PC-3 (cell line): ENCODE measurements around the gene STRBP. TPM values are rescaled to one million over a fixed set of nuclear protein-coding genes. Genes with fewer than 3 reads are reported as not detected.

ENCODE experiments used
- ATAC-seq: fragments of 200-7000 bp; cut with Tn5 transposase; 2 replicates; pipeline ENCODE4 v1.9.1; 2020; ENCODE audit warnings: mild to moderate bottlenecking, moderate library complexity
- BruUV-seq: library from RNA; stranded (reverse); fragments of 400-500 nt; replicated peaks from 2 replicates; lab custom pipeline; 2021; lab: Mats Ljungman, UMichigan
- CTCF ChIA-PET: fragments of 300-600 bp; sonication (Branson Sonifier 250); formaldehyde crosslinking; loops from one replicate; lab custom pipeline; 2022; ENCODE audit warnings: antibody characterized with exemption; lab: Charles Lee
- POLR2A ChIA-PET: fragments of 300-600 bp; sonication (Branson Sonifier 250); formaldehyde crosslinking; loops from one replicate; lab custom pipeline; 2022; ENCODE audit warnings: antibody characterized with exemption; ENCODE audit not compliant: unreplicated experiment; lab: Charles Lee
- DNase-seq: peaks from one replicate; pipeline ENCODE4 v3.0.0-alpha.2; 2015
- H2AFZ ChIP-seq: fragments of 300-600 bp; sonication (generic); 2 replicates; pipeline ENCODE4 v1.6.0; 2016; ENCODE audit warnings: antibody characterized with exemption, low read length
- H3F3A ChIP-seq: fragments of 300-600 bp; sonication (generic); one replicate; pipeline ENCODE4 v1.6.0; 2017; ENCODE audit warnings: antibody characterized with exemption, low read length, control low read depth, mild to moderate bottlenecking; ENCODE audit not compliant: unreplicated experiment
- H3K27ac ChIP-seq: fragments of 300-600 bp; sonication (generic); 2 replicates; pipeline ENCODE4 v1.5.1; 2016; ENCODE audit warnings: mild to moderate bottlenecking, low read length
- H3K27me3 ChIP-seq: fragments of 300-600 bp; sonication (generic); 2 replicates; pipeline ENCODE4 v1.6.1; 2016; ENCODE audit warnings: low read length, mixed read lengths
- H3K36me3 ChIP-seq: fragments of 300-600 bp; sonication (generic); 2 replicates; pipeline ENCODE4 v1.6.1; 2016; ENCODE audit warnings: low read depth, mixed run types, low read length, mixed read lengths
- H3K4me1 ChIP-seq: fragments of 300-600 bp; sonication (generic); 2 replicates; pipeline ENCODE4 v1.5.1; 2016; ENCODE audit warnings: low read length; ENCODE audit not compliant: insufficient read depth
- H3K4me2 ChIP-seq: fragments of 300-600 bp; sonication (generic); 2 replicates; pipeline ENCODE4 v1.6.0; 2016; ENCODE audit warnings: low read length
- H3K4me3 ChIP-seq: fragments of 300-600 bp; sonication (generic); 2 replicates; pipeline ENCODE4 v1.5.1; 2016; ENCODE audit warnings: mild to moderate bottlenecking, low read length, mixed read lengths
- H3K79me2 ChIP-seq: fragments of 300-600 bp; sonication (generic); 2 replicates; pipeline ENCODE4 v1.6.1; 2017; ENCODE audit warnings: low read length, mixed read lengths
- H3K9ac ChIP-seq: fragments of 300-600 bp; sonication (generic); 2 replicates; pipeline ENCODE4 v1.6.0; 2016; ENCODE audit warnings: mild to moderate bottlenecking, low read length
- H3K9me2 ChIP-seq: fragments of 300-600 bp; sonication (generic); replicated peaks from 2 replicates; pipeline ENCODE4 v1.6.1; 2016; ENCODE audit warnings: mixed run types, low read length, mixed read lengths
- H3K9me3 ChIP-seq: fragments of 300-600 bp; sonication (generic); 2 replicates; pipeline ENCODE4 v1.6.1; 2016; ENCODE audit warnings: low read length, mixed read lengths
- H4K20me1 ChIP-seq: fragments of 300-600 bp; sonication (generic); 2 replicates; pipeline ENCODE4 v1.6.1; 2016; ENCODE audit warnings: low read length, mixed read lengths
- CTCF ChIP-seq: fragments of 300-600 bp; sonication (generic); conservative IDR thresholded peaks from 2 replicates; pipeline ENCODE4 v1.5.1; 2017; ENCODE audit warnings: antibody characterized with exemption, low read depth, mild to moderate bottlenecking, low read length
- EZH2 ChIP-seq: fragments of 300-600 bp; sonication (generic); IDR thresholded peaks from one replicate; pipeline ENCODE4 v1.6.1; 2017; ENCODE audit warnings: antibody characterized with exemption, mild to moderate bottlenecking, low read length; ENCODE audit not compliant: unreplicated experiment
- EZH2phosphoT487 ChIP-seq: fragments of 300-600 bp; sonication (generic); IDR thresholded peaks from 2 replicates; pipeline ENCODE4 v1.6.1; 2018; ENCODE audit warnings: mild to moderate bottlenecking, antibody characterized with exemption, low read length, borderline replicate concordance
- intact Hi-C: fragments of 100-400 bp; cut with micrococcal nuclease; formaldehyde crosslinking; loops from 2 replicates; pipeline ENCODE4 v1.9.0; 2023
- total RNA-seq: library from RNA; depleted of rRNA; stranded (reverse); fragments of >200 nt; gene quantifications from 2 replicates; pipeline ENCODE4 v1.2.3, GENCODE V29; 2014

STRBP gene
- total RNA-seq, 1 experiment from 2014 or later: 19.2 TPM

GRCh38 chr9:123257276-123257675, 11.1 kb downstream of the STRBP start:
- Histone ChIP-seq H3K4me2 (no peak overlapping the region), H2AFZ (no peak overlapping the region), H3K9ac (no peak overlapping the region), H3K27me3 (no peaks in the 10 kb centered on the region), H3K9me2 (no peaks in the 10 kb centered on the region), H3K36me3 (no peaks in the 10 kb centered on the region), H3K4me3 (no peak overlapping the region), H3K27ac (no peak overlapping the region), H3K4me1 (no peaks in the 10 kb centered on the region), H4K20me1 (no peaks in the 10 kb centered on the region), H3K9me3 (no peaks in the 10 kb centered on the region), H3K79me2 (peaks cover 29% of the 10 kb centered on the region), H3F3A (no peaks in the 10 kb centered on the region)
- intact Hi-C loops: no loop called here
- ATAC-seq: no peak
- DNase-seq: no peak
- CTCF ChIA-PET: no interaction called here
- TF ChIP-seq CTCF: no peak
- no peak for TF ChIP-seq EZH2
- TF ChIP-seq EZH2phosphoT487: no peak
- POLR2A ChIA-PET: no interaction called here
- BruUV-seq: no TSS peak

GRCh38 chr9:123255718-123256117, 12.7 kb downstream of the STRBP start:
- Histone ChIP-seq H3K4me1 (no peaks in the 10 kb centered on the region), H3K9me2 (no peaks in the 10 kb centered on the region), H3K9ac (no peak overlapping the region), H4K20me1 (no peaks in the 10 kb centered on the region), H3K4me3 (no peak overlapping the region), H3K9me3 (no peaks in the 10 kb centered on the region), H3K79me2 (peaks cover 14% of the 10 kb centered on the region), H3K27ac (no peak overlapping the region), H3F3A (no peaks in the 10 kb centered on the region), H3K4me2 (no peak overlapping the region), H3K27me3 (no peaks in the 10 kb centered on the region), H2AFZ (no peak overlapping the region), H3K36me3 (no peaks in the 10 kb centered on the region)
- ATAC-seq (no peak), DNase-seq (no peak)
- ChIA-PET POLR2A (interaction anchor here (0.6 kb wide), 1 partner anchor 1131 kb away, joined by 5 read pairs; no protein-coding TSS in a partner anchor), CTCF (no interaction called here)
- no peak for TF ChIP-seq EZH2phosphoT487
- no peak for TF ChIP-seq EZH2
- no peak for TF ChIP-seq CTCF
- no TSS peak for BruUV-seq
- intact Hi-C loops: no loop called here

- no peak overlapping the region for H3K4me3 ChIP-seq
- H3K9me2 ChIP-seq: no peaks in the 10 kb centered on the region
- no peaks in the 10 kb centered on the region for H3K36me3 ChIP-seq
- H3K27me3 ChIP-seq: no peaks in the 10 kb centered on the region
- BruUV-seq: no TSS peak
- H3F3A ChIP-seq: no peaks in the 10 kb centered on the region
- no peaks in the 10 kb centered on the region for H4K20me1 ChIP-seq
- H3K27ac ChIP-seq: no peak overlapping the region
- H3K4me2 ChIP-seq: no peak overlapping the region
- H2AFZ ChIP-seq: no peak overlapping the region
- intact Hi-C loops: no loop called here
- H3K4me1 ChIP-seq: no peaks in the 10 kb centered on the region
- ATAC-seq: no peak
- H3K79me2 ChIP-seq: peaks cover 13% of the 10 kb centered on the region
- H3K9me3 ChIP-seq: no peaks in the 10 kb centered on the region
- ChIA-PET POLR2A (no interaction called here), CTCF (no interaction called here)
- DNase-seq: no peak
- TF ChIP-seq EZH2 (no peak), CTCF (no peak), EZH2phosphoT487 (no peak)
- no peak overlapping the region for H3K9ac ChIP-seq
Measured at GRCh38 chr9:123253204-123253603, 15.2 kb downstream of the STRBP start.
